ENCODE measurements around the gene PTMS.
A peak's percentile ranks its signal among the peaks of the same experiment; 100 is the strongest.

The PTMS gene

DNA sequence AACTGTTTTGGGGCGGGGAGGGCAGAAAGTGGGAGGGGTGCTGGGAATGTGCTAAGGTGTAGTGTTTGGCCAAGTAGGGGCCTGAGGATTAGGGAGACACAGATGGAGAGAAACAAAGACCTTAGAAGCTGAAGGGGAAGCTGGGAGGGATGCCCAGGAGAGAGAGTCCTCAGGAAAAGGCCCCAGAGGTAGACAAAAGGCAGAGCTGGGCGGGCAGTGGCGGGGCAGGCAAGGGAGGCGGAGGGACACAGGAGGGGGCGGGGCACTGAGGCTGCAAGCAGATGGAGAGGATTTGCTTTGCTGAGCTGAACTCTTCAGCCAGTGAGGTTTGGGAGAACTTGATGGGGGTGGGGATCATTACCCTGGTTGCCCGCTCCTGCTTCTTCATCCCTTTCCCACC lies 2.8 kb downstream of the PTMS start:
- WGBS, result 63% methylated on average over 3 of the region's 6 CpGs
- peak; percentile 41 for DNase-seq

DNA sequence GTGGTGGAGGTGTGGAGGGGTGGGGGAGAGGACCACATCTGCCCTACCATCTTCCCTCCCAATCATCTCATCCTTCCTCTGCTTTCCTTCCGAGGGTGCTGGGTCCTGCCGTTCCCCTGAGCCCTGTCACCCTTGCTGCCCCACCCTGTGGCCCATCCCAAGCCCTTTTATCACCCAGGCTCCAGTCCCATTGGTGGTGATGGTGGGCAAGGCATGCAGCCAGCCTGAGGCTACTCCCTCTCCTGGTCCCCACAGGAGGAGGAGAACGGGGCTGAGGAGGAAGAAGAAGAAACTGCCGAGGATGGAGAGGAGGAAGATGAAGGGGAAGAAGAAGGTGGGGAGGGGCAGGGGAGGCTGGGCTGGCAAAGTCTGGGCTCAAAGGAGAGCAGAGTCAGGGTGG lies 3.5 kb downstream of the PTMS start:
- H3K9ac ChIP-seq (ENCODE audit: low read length), result no peak overlapping the region
- 90% methylated on average over 2 of the region's 4 CpGs for WGBS
- no peaks in the 10 kb centered on the region for H3K9me3 ChIP-seq (ENCODE audit: control insufficient read depth, low read length)
- peaks cover 15 to 18% of the 10 kb centered on the region in 2 experiments for H3K27me3 ChIP-seq (ENCODE audit: control insufficient read depth in 1 of 2, insufficient read depth in 1 of 2, low read length in 2 of 2)
- H3K27ac ChIP-seq (ENCODE audit: low read length, poor library complexity, severe bottlenecking), result no peak overlapping the region
- no peak overlapping the region for H2AFZ ChIP-seq (ENCODE audit: low read depth, low read length)
- no peak for DNase-seq
- no peak overlapping the region for H3K4me2 ChIP-seq (ENCODE audit: low read length, poor library complexity, severe bottlenecking)
- no peak overlapping the region for H2BK5ac ChIP-seq (ENCODE audit: low read depth, low read length, poor library complexity, severe bottlenecking)
- no peak overlapping the region for H2AK5ac ChIP-seq (ENCODE audit: low read length, severe bottlenecking)
- no peak overlapping the region for H4K8ac ChIP-seq (ENCODE audit: low read length)
- no peak overlapping the region for H2BK12ac ChIP-seq (ENCODE audit: low read length in 2 of 2)
- H3K36me3 ChIP-seq (ENCODE audit: control insufficient read depth in 1 of 2, insufficient read depth in 2 of 2, low read depth in 1 of 2, low read length in 2 of 2), result peaks cover 18 to 38% of the 10 kb centered on the region in 2 experiments
- H3K4me3 ChIP-seq (ENCODE audit: insufficient read depth in 1 of 2, low read depth in 1 of 2, low read length in 2 of 2), result no peak overlapping the region
- H3K4ac ChIP-seq (ENCODE audit: low read depth in 1 of 2, low read length in 2 of 2), result no peak overlapping the region
- H3K79me1 ChIP-seq (replicated peaks; ENCODE audit: low read length, poor library complexity, severe bottlenecking), result peaks cover 6% of the 10 kb centered on the region
- no peak overlapping the region for H3K14ac ChIP-seq (ENCODE audit: low read length in 2 of 2)
- H2BK120ac ChIP-seq (ENCODE audit: low read depth, low read length), result no peak overlapping the region
- peaks cover 41% of the 10 kb centered on the region for H3K4me1 ChIP-seq (ENCODE audit: control insufficient read depth, insufficient read depth, low read depth, low read length)
- no peak overlapping the region for H2BK15ac ChIP-seq (ENCODE audit: low read depth, poor library complexity, severe bottlenecking)
- no peak overlapping the region for H3K18ac ChIP-seq (ENCODE audit: low read depth in 1 of 2, low read length in 2 of 2)
- H3K23ac ChIP-seq (ENCODE audit: low read length in 2 of 2), result peak overlapping the region in 1 of 2 experiments; percentile 3
- peak overlapping the region; percentile 10 for H4K91ac ChIP-seq (ENCODE audit: low read length)

More for the DNA sequence above, 2.8 kb downstream of the PTMS start:
- Histone ChIP-seq H3K9ac (ENCODE audit: low read length) (peak overlapping the region; percentile 89), H3K27me3 (ENCODE audit: control insufficient read depth in 1 of 2, insufficient read depth in 1 of 2, low read length in 2 of 2) (peaks cover 11 to 12% of the 10 kb centered on the region in 2 experiments), H3K79me1 (replicated peaks; ENCODE audit: low read length, poor library complexity, severe bottlenecking) (peaks cover 6% of the 10 kb centered on the region), H3K4ac (ENCODE audit: low read depth in 1 of 2, low read length in 2 of 2) (no peak overlapping the region), H3K18ac (ENCODE audit: low read depth in 1 of 2, low read length in 2 of 2) (no peak overlapping the region), H3K4me2 (ENCODE audit: low read length, poor library complexity, severe bottlenecking) (peak overlapping the region; percentile 85), H2BK5ac (ENCODE audit: low read depth, low read length, poor library complexity, severe bottlenecking) (no peak overlapping the region), H3K4me1 (ENCODE audit: control insufficient read depth, insufficient read depth, low read depth, low read length) (peaks cover 40% of the 10 kb centered on the region), H2BK120ac (ENCODE audit: low read depth, low read length) (no peak overlapping the region), H4K8ac (ENCODE audit: low read length) (no peak overlapping the region), H2AFZ (ENCODE audit: low read depth, low read length) (no peak overlapping the region), H2AK5ac (ENCODE audit: low read length, severe bottlenecking) (peak overlapping the region; percentile 44), H3K27ac (ENCODE audit: low read length, poor library complexity, severe bottlenecking) (no peak overlapping the region), H4K91ac (ENCODE audit: low read length) (no peak overlapping the region), H3K4me3 (ENCODE audit: insufficient read depth in 1 of 2, low read depth in 1 of 2, low read length in 2 of 2) (peak overlapping the region; percentile 82 to 84), H2BK12ac (ENCODE audit: low read length in 2 of 2) (no peak overlapping the region), H3K14ac (ENCODE audit: low read length in 2 of 2) (no peak overlapping the region), H3K36me3 (ENCODE audit: control insufficient read depth in 1 of 2, insufficient read depth in 2 of 2, low read depth in 1 of 2, low read length in 2 of 2) (peaks cover 18 to 36% of the 10 kb centered on the region in 2 experiments), H3K23ac (ENCODE audit: low read length in 2 of 2) (no peak overlapping the region), H2BK15ac (ENCODE audit: low read depth, poor library complexity, severe bottlenecking) (no peak overlapping the region), H3K9me3 (ENCODE audit: control insufficient read depth, low read length) (no peaks in the 10 kb centered on the region)

DNA sequence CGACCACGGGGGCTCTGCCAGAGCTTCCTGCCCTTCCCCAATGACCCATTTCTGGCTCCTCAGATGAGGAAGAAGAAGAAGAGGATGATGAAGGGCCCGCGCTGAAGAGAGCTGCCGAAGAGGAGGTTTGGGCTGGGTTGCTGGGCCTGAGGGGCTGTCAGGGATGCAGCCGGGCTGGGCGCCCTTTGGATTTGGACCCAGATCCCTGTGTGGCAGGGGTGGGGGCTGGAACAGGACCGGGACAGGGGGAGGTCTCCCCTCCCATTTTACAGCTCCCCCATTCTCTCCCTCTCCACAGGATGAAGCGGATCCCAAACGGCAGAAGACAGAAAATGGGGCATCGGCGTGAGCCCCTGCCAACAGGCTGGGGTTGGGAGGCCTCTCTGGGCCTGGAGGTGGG lies 3.9 kb downstream of the PTMS start:
- Histone ChIP-seq H3K4ac (ENCODE audit: low read depth in 1 of 2, low read length in 2 of 2) (no peak overlapping the region), H3K4me1 (ENCODE audit: control insufficient read depth, insufficient read depth, low read depth, low read length) (peaks cover 38% of the 10 kb centered on the region), H3K79me1 (replicated peaks; ENCODE audit: low read length, poor library complexity, severe bottlenecking) (peaks cover 6% of the 10 kb centered on the region), H3K9ac (ENCODE audit: low read length) (no peak overlapping the region), H3K27ac (ENCODE audit: low read length, poor library complexity, severe bottlenecking) (no peak overlapping the region), H3K9me3 (ENCODE audit: control insufficient read depth, low read length) (no peaks in the 10 kb centered on the region), H3K23ac (ENCODE audit: low read length in 2 of 2) (no peak overlapping the region), H3K36me3 (ENCODE audit: control insufficient read depth in 1 of 2, insufficient read depth in 2 of 2, low read depth in 1 of 2, low read length in 2 of 2) (peaks cover 18 to 43% of the 10 kb centered on the region in 2 experiments), H4K8ac (ENCODE audit: low read length) (no peak overlapping the region), H3K4me3 (ENCODE audit: insufficient read depth in 1 of 2, low read depth in 1 of 2, low read length in 2 of 2) (no peak overlapping the region), H2BK120ac (ENCODE audit: low read depth, low read length) (no peak overlapping the region), H3K27me3 (ENCODE audit: control insufficient read depth in 1 of 2, insufficient read depth in 1 of 2, low read length in 2 of 2) (peaks cover 19 to 21% of the 10 kb centered on the region in 2 experiments), H4K91ac (ENCODE audit: low read length) (no peak overlapping the region), H2AFZ (ENCODE audit: low read depth, low read length) (no peak overlapping the region), H3K4me2 (ENCODE audit: low read length, poor library complexity, severe bottlenecking) (no peak overlapping the region), H2BK15ac (ENCODE audit: low read depth, poor library complexity, severe bottlenecking) (no peak overlapping the region), H2BK12ac (ENCODE audit: low read length in 2 of 2) (no peak overlapping the region), H2AK5ac (ENCODE audit: low read length, severe bottlenecking) (no peak overlapping the region), H3K14ac (ENCODE audit: low read length in 2 of 2) (no peak overlapping the region), H2BK5ac (ENCODE audit: low read depth, low read length, poor library complexity, severe bottlenecking) (no peak overlapping the region), H3K18ac (ENCODE audit: low read depth in 1 of 2, low read length in 2 of 2) (no peak overlapping the region)
- WGBS, result 90% methylated on average over 3 of the region's 12 CpGs
- DNase-seq, result no peak

DNA sequence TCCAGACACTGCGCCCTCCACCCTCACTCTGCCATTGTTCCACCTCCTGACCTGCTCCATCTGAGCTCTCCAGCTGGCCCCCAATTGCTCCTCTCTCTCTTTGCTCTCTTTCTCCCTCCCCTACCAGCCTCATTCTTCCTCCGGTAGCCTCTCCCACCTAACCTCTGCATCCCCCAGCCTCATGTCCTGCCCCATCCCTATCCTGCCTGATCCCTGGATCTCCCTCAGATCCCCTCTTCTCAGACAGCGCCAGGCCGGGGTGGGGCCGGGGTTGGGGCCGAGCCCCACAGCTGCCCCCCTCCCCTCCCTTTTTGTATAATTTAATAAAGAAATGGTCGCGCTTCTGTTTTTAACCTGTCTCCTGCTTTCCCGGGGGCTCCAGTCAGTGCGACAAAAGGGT lies 4.4 kb downstream of the PTMS start:
- Histone ChIP-seq H2BK15ac (ENCODE audit: low read depth, poor library complexity, severe bottlenecking) (no peak overlapping the region), H3K79me1 (replicated peaks; ENCODE audit: low read length, poor library complexity, severe bottlenecking) (peaks cover 6% of the 10 kb centered on the region), H2AFZ (ENCODE audit: low read depth, low read length) (no peak overlapping the region), H3K4me1 (ENCODE audit: control insufficient read depth, insufficient read depth, low read depth, low read length) (peaks cover 36% of the 10 kb centered on the region), H3K18ac (ENCODE audit: low read depth in 1 of 2, low read length in 2 of 2) (no peak overlapping the region), H3K4me3 (ENCODE audit: insufficient read depth in 1 of 2, low read depth in 1 of 2, low read length in 2 of 2) (no peak overlapping the region), H2BK120ac (ENCODE audit: low read depth, low read length) (no peak overlapping the region), H3K36me3 (ENCODE audit: control insufficient read depth in 1 of 2, insufficient read depth in 2 of 2, low read depth in 1 of 2, low read length in 2 of 2) (peaks cover 18 to 47% of the 10 kb centered on the region in 2 experiments), H3K4ac (ENCODE audit: low read depth in 1 of 2, low read length in 2 of 2) (no peak overlapping the region), H3K27ac (ENCODE audit: low read length, poor library complexity, severe bottlenecking) (no peak overlapping the region), H3K9ac (ENCODE audit: low read length) (peak overlapping the region; percentile 23), H3K23ac (ENCODE audit: low read length in 2 of 2) (no peak overlapping the region), H3K9me3 (ENCODE audit: control insufficient read depth, low read length) (no peaks in the 10 kb centered on the region), H4K8ac (ENCODE audit: low read length) (no peak overlapping the region), H2BK12ac (ENCODE audit: low read length in 2 of 2) (no peak overlapping the region), H2AK5ac (ENCODE audit: low read length, severe bottlenecking) (no peak overlapping the region), H3K14ac (ENCODE audit: low read length in 2 of 2) (no peak overlapping the region), H3K27me3 (ENCODE audit: control insufficient read depth in 1 of 2, insufficient read depth in 1 of 2, low read length in 2 of 2) (peaks cover 21 to 23% of the 10 kb centered on the region in 2 experiments), H2BK5ac (ENCODE audit: low read depth, low read length, poor library complexity, severe bottlenecking) (no peak overlapping the region), H3K4me2 (ENCODE audit: low read length, poor library complexity, severe bottlenecking) (no peak overlapping the region), H4K91ac (ENCODE audit: low read length) (no peak overlapping the region)
- no peak for DNase-seq
- WGBS, result 94% methylated on average over 6 of the region's 10 CpGs

All from mesenchymal stem cell (in vitro differentiated cells and primary cell).